Adrenal gland (tissue), 5 donors: Measurements from ENCODE around the gene C6orf52.

ENCODE experiments used
- CTCF ChIP-seq, 6 experiments: fragments of 450-650 bp in 4 of 6; fragments of 200-600 bp in 2 of 6; sonication (generic) in 1 of 6; IDR thresholded peaks; 1 replicate in 5 of 6; 2 replicates in 1 of 6; pipeline versions ENCODE4 v1.5.1 to v1.8.0; 2016 to 2021; ENCODE audit warnings: antibody characterized with exemption in 6 of 6, mild to moderate bottlenecking in 2 of 6, moderate library complexity in 1 of 6
- POLR2A ChIP-seq, 2 donors: fragments of 450-650 bp; IDR thresholded peaks; one replicate each; pipeline ENCODE4 v1.6.1; 2017; ENCODE audit warnings: antibody characterized with exemption in 2 of 2, mild to moderate bottlenecking in 2 of 2, moderate library complexity in 1 of 2
- donor health status: DM: no; HTN: no; CAD: no.

- TF ChIP-seq CTCF (IDR thresholded peaks at IDR 0.05), result no peak
- TF ChIP-seq POLR2A (IDR thresholded peaks at IDR 0.05), result no peak
Measured at GRCh38 chr6:10730254-10730653, 35.8 kb upstream of the C6orf52 start.
